Measurements from ENCODE around the gene TUBGCP3.

GRCh38 chr13:112574416-112574815 lies 13.5 kb downstream of the TUBGCP3 start:
- TF ChIP-seq CTCF (IDR thresholded peaks at IDR 0.05; ENCODE audit: poor library complexity, severe bottlenecking), result no peak
- TF ChIP-seq, protein P1, sequence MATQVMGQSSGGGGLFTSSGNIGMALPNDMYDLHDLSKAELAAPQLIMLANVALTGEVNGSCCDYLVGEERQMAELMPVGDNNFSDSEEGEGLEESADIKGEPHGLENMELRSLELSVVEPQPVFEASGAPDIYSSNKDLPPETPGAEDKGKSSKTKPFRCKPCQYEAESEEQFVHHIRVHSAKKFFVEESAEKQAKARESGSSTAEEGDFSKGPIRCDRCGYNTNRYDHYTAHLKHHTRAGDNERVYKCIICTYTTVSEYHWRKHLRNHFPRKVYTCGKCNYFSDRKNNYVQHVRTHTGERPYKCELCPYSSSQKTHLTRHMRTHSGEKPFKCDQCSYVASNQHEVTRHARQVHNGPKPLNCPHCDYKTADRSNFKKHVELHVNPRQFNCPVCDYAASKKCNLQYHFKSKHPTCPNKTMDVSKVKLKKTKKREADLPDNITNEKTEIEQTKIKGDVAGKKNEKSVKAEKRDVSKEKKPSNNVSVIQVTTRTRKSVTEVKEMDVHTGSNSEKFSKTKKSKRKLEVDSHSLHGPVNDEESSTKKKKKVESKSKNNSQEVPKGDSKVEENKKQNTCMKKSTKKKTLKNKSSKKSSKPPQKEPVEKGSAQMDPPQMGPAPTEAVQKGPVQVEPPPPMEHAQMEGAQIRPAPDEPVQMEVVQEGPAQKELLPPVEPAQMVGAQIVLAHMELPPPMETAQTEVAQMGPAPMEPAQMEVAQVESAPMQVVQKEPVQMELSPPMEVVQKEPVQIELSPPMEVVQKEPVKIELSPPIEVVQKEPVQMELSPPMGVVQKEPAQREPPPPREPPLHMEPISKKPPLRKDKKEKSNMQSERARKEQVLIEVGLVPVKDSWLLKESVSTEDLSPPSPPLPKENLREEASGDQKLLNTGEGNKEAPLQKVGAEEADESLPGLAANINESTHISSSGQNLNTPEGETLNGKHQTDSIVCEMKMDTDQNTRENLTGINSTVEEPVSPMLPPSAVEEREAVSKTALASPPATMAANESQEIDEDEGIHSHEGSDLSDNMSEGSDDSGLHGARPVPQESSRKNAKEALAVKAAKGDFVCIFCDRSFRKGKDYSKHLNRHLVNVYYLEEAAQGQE (IDR thresholded peaks at IDR 0.05; ENCODE audit: borderline replicate concordance), result no peak
- no peak for TF ChIP-seq POLR2AphosphoS5 (IDR thresholded peaks at IDR 0.05)
- TF ChIP-seq EP300 (conservative IDR thresholded peaks at IDR 0.05; ENCODE audit: poor library complexity, severe bottlenecking), result no peak
- no peak for TF ChIP-seq MXI1 (conservative IDR thresholded peaks at IDR 0.05; ENCODE audit: poor library complexity, severe bottlenecking)
